GM18526 (cell line): ENCODE results near the gene EIF3K.

Source experiments
- POLR2A ChIP-seq: IDR thresholded peaks from 3 replicates; pipeline ENCODE4 v1.6.1; 2011; ENCODE audit not compliant: insufficient read length; ENCODE audit errors: extremely low read depth

EIF3K gene

DNA sequence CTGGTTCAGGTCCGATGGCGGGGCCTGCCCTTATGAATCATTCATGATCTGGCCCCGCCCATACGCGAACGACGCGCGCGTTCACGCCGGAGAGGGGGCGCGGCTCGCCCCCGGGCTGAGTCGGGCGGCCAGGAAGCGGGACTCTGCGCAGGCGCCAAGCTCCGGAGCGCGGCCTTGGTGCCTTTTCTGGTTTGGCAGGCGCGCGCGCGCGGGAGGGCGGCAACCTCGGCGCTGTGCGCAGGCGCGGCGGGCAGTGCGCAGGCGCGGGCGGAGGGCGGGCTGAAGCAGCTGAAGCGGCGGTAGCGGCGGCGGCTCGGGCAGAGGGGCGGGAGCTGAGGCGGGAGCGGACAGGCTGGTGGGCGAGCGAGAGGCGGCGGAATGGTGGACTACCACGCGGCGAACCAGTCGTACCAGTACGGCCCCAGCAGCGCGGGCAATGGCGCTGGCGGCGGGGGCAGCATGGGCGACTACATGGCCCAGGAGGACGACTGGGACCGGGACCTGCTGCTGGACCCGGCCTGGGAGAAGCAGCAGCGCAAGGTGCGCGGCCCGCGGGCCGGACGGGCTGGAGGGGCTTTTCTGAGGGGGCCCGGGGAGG lies 28.5 kb downstream of the EIF3K start, which contains the start of gene ACTN4:
Gene ACTN4 (plus strand): TSS at position 282 of the 598 bp plus-strand sequence. CDS start 97 bp downstream, at position 379.
- TF ChIP-seq POLR2A = peak; percentile 95

DNA sequence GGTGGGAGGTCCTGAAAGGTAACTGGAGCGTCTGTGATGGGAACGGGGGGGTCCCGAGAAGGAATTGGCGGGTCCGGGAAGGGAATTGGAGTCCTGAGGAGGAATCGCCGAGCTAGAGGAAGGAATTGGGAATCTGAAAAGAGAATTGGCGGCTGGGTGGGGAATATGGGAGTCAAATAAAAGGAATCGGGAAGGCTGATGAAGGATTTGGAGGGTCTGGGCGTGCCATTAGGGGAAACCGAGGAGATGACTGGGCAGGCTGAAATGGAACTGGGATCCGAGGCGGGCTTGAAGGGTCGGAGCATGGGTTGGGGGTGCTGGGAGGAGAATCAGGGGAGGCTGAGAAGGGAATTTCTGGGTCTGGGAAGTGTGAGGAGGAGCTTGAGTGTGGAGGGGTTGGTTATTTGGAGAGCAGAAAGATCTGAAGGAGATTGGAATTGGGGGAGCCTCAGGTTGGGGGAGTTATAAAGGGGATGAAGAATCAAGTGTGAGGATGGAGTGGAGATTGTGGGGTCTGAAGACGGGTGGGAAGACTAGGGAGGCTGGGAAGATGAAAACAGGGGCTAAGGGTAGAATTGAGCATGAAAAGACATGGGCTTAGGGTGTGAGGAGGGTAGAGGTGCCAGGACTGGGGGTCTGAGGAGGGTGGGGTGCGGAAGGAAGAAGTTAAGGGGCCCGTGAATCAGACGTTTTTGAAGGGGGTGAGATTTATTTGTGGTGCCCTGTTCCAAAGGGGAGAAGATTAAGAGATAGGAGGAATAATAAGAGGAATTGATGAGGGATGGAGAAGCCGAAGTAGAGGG lies 29.2 kb downstream of the EIF3K start:
- no peak for TF ChIP-seq POLR2A

DNA sequence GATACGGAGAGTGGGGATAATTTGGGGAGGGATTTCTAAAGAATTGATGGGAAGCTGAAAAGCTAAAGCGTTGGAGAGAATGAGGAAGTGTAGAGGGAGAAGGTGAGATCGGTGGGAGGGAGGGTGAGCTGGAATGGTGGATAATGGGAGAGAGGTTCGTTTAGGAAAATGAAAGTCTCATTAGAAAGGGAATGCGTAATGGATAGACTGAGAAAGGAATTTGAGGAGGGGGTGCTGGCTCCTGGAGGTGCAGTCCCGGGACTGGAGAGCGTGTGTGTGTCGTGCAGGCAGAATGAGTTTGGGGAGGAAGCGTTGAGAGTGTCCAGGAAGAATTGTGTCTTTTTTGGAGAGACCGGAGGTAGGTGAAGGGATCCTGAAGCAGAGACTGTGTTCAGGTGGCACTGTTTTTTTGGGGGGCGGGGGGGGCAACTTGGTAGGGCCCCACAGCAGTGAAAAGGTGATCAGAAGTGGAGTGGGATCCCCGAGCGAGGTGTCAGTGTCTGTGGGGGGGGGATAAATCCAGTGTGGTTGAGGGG lies 29.8 kb downstream of the EIF3K start:
- no peak for TF ChIP-seq POLR2A

DNA sequence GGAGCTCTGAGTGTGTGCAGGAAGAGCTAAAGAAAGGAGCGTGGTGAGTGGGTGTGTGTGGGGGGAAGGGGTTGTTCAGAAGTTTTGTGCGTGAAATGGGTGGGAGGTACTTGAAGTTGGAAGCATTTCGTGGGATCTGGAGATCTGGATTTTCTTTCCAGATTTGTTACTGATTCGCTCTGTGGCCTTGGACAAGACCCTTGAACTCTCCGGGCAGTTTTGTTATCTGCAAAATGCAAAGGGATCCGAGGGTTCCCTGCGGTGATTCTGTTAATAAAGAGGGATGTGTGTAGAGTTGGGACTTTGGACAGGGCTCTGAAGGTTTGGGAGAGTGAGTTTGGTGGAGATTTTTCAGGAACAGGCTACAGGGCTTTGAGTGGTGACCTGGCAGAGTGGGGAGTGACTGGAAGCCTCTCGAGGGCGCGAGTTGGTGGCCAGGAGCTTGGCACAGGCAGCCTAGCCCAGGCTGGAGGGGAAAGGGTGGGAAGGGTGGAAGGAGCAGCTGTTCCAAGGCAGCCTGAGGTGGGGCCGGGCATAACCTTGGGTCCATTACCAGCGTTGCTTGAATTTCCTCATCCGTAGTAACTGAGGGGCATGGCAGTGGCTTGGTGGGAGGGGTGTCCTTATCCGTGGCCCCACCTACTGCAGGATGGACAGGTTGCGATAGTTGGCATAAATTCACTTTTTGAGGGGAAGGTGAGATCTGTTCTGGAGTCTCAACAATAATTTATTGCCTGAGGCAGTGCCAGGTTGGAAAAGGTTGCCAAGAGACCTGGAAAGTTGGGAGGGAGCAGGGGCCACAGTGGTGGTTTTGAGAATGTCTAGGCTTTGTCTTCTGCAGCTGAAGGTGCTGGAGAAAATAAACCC lies 30.6 kb downstream of the EIF3K start:
- TF ChIP-seq POLR2A = no peak

DNA sequence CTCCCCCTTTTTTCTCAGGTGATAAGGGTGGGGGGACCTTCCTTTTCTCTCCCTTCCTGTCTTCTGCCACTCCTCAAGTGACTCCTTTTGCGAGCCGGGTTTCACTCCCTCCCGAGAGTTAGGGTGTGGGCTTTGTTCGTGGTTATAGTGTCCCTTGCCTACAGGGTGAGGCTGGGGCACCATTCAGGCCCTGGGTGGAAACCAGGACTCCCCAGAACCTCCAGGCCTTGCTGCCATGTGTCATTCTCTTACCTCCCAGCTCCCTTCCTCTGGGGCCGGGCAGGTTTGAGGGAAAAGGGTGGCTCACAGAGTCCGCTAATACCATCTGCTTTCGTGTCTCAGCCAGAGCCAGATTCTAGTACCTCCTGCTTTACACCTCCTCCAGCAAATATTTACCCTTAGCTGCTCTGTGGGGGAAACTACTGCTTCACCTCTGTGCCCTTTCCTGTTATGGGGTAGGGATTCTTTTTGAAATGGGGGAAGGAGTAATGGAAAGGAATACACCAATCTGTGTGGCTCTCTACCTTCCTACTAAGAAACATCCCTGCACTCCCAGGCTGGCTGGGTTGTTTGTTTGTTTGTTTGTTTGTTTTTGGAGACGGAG lies 31.3 kb downstream of the EIF3K start:
- no peak for TF ChIP-seq POLR2A

DNA sequence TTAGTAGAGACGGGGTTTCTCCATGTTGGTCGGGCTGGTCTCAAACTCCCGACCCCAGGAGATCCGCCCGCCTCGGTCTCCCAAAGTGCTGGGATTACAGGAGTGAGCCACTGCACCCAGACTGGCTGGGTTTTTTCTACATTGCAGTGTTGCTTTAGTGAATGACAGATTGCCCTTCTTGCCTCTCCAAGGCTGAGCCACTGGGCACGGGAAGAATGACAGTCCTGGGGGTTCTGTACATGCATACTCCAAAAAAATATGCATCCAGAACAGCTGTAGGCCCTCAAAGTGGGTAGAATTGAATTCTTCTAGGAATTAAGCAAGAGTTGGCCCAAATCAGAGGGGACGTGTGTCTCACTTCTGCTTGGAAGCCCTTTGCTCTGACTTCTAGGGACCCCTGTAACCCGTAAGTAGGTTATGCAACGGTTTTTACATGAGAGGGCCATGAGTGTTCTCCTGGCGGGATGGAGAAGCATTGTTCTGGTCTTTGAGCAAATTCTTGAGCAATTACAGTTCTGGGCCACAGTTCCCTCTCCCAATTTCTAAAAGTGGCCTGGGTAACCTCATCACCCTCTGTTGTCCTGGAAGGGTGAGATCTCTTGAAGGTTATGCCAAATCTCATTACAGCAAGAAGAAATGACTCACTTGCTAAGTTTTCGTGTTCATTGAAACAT lies 32.1 kb downstream of the EIF3K start:
- no peak for TF ChIP-seq POLR2A

DNA sequence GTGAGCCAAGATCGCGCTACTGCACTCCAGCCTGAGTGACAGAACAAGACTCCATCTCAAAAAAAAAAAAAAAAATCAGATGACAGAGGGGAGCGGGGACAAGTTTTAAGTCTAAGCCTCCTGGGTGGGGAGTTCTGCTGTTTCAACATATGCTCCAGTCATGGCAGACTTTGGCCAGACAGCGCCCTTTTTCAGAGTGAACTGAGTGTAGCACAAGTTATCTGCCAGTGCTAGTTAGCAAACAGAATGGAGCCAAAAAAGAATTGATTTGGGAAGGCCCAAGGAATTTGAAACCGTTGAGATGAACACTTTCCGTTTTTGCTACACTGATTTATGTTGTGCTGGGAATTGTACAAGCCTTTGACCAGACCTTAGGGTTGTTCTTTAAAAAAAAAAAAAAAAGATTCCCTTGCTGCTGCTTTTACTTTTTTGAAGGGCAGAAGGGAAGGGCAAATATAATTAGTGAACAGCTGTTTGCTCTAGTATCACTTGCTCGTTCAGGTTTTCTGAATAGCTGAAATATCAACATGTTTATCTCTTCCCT lies 34.1 kb downstream of the EIF3K start:
- TF ChIP-seq POLR2A = no peak

DNA sequence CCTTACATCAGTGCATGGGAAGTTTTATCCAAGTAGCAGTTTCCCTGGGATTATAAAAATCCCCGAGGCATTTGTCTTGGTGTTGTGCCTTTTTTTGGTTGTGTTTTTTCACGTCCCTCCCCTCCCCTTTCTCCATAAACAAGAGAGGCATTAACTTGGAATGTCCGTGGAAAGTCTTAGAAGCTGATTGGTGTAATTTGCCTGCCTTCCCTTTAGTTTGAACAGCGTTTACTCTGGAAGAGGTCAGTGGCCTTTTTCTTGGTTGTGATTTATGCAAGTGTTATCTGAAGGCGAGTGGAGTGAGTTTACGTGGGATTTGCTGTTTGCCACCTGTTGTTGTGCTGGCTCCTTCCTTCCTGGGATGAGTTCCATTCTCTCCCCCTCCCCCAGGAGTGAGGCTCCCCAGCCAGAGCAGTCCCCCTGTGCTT lies 35.7 kb downstream of the EIF3K start:
- no peak for TF ChIP-seq POLR2A

DNA sequence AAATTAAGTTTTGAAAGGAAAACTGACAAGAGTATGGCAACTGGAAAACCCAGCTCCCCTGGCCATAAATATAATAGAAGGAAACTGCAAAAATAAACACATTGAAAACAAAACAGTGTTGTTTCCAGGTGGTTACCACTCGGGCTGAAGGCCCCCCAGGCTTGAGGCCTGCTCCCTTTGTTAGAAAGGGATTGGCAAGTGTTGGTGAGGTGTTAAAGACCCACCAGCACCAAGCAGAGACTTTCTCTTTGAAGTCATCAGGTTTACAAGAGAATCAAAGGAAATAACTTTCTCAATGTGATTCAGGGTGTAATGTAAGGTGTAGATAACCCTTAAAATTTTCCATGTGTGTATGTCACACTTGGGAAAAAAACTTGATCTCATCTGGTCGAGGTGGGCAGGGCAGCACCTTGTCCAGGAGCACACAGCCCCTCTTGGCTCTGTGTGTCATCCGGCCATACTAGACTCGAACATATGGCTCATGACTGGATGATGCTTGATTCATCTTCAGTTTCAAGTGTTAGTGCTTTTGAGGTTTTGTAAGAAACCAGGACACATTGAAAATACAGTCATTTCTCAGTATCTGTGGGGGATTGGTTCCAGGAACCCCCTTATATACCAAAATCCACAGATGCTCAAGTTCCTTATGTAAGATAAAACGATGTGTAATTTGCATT lies 36.3 kb downstream of the EIF3K start:
- TF ChIP-seq POLR2A = no peak

DNA sequence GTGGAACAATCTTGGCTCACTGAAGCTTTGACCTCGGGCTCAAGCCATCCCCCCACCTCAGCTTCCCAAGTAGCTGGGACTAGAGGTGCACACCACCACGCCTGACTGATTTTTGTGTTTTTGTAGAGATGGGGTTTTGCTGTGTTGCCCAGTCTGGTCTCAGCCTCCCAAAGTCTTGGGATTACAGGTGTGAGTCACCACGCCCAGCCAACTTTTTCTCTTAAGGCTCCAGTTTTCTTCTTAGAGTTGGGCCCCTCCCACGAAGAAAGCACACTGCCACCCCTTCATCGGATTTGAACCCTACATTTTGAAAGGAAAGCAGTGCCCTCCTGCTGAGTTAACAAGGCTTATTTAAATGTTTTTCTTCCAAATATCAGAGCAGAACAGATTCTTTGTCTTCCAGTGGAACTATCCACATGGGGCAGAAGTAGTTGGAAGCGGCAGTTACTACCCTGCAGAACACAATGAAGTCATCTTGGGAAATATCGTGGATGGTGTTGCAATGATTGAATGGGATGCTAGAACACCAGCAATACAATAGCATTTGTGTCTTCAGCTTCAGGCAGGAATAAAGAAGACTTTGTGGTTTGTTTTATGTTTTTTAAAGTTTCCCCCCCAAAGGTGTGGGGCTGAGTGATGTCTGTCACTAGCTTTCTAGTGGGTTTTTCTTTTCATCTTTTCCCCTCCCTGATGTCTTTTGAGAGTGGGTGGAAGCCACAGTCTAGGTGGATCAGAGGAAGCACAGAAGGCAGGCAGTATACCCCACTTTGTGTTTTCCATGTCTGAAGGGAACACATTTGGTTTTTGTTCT lies 37.4 kb downstream of the EIF3K start:
- TF ChIP-seq POLR2A = no peak

DNA sequence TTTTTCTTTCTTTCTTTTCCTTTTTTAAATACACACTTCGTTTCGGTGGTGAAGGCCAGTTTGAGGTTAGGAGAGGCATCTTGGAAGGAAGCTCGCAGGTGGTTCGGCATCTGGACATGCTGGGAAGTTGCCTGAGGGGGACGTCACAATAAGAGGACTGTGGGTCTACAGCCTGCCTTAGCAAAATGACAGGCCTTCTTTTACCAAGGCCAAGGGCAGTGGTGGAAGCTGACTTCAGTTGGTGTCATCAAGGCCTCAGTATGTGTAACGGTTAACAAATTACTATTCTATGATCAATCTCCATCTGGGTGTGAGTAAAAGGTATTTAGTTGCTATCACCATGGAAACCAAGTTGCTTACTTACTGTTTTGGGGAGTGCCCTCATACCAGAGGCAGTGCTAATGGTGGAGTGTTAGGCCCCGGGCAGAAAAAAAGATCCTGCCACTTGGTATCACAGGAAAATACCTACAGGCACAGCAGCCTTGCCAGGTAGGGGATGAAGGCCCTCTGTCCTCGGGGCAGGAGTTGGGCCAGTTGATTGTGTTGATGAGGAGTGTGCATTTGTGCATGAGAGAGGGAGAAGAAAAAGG lies 38.7 kb downstream of the EIF3K start:
- TF ChIP-seq POLR2A = no peak

DNA sequence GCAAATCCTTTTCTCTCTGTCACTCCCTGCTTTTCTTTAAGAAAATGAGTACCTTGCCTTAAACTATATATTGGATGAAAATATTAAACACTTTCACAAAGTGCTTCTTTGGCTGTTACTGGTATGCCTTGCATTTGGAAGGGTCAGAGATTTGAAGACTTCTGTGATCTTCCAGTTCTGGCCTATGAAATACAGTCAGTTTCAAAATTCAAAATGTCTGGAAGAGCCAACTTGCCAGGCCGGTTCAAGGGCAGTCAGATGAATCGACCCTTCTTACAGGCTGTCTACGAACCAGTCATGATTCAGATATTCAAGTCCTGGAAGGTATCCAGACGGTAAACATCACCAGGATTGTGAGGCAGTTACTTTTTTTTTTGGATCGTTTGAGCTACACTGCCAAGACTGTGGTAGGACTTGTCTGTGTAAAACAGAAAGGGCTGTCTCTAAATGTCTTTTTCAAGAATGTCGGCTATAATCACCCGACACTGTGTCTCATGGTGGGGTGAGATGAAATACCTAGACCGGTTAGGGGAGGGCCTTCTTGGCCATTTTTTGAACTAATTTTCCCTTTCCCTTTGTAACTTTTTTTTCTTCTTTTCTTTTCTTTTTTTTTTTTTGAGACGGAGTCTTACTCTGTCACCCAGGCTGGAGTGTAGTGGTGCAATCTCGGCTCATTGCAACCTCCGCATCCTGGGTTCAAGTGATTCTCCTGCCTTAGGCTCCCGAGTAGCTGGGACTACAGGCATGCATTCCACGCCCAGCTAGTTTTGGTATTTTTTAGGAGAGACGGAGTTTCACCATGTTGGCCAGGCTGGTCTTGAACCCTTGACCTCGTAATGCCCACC lies 39.7 kb downstream of the EIF3K start:
- no peak for TF ChIP-seq POLR2A

DNA sequence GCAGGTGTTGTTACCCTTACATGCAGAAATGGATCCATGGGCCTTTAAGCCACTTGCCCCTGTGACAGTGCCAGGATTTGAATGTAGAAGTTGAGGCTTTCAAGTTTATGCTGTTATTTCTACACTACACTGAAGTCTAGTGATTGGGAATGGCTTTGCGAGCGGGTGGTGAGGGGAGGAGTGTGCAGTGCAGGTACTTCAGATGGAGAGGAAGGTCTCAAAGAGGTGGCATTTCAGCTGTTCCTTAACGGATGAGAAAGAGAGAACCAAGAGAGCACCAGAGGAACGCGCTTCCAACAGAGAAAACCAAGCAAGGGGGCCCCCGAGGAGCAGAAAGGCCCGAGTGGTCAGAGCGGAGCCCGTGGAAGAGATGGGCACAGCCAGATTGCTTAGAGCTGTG lies 41.7 kb downstream of the EIF3K start:
- TF ChIP-seq POLR2A = no peak
